HG03460 (cell line): ENCODE data around the gene CPPED1.
A peak's percentile ranks its signal among the peaks of the same experiment; 100 is the strongest.

Source experiments
- ATAC-seq: cut with Tn5 transposase; IDR thresholded peaks from one replicate; pipeline ENCODE4 v1.9.1; 2021; ENCODE audit not compliant: unreplicated experiment

The CPPED1 gene

GRCh38 chr16:12651765-12652512, 151.7 kb downstream of the CPPED1 start:
- ATAC-seq, result no peak

- ATAC-seq, result no peak
These were observed 154.3 kb downstream of the CPPED1 start for GRCh38 chr16:12649356-12649755.

GRCh38 chr16:12646490-12647274, 157.0 kb downstream of the CPPED1 start:
- no peak for ATAC-seq

GRCh38 chr16:12646098-12646489, 157.6 kb downstream of the CPPED1 start:
- ATAC-seq, result no peak

- ATAC-seq, result no peak
These were observed 160.6 kb downstream of the CPPED1 start for GRCh38 chr16:12643034-12643455.

- no peak for ATAC-seq
These were observed 164.6 kb downstream of the CPPED1 start for GRCh38 chr16:12639044-12639443.

GRCh38 chr16:12637002-12637401, 166.7 kb downstream of the CPPED1 start:
- no peak for ATAC-seq

GRCh38 chr16:12629271-12629670, 174.4 kb downstream of the CPPED1 start:
- ATAC-seq, result no peak

GRCh38 chr16:12628536-12628935, 175.2 kb downstream of the CPPED1 start:
- ATAC-seq, result no peak

- no peak for ATAC-seq
These were observed 176.3 kb downstream of the CPPED1 start for GRCh38 chr16:12627394-12627793.

GRCh38 chr16:12626411-12626810, 177.3 kb downstream of the CPPED1 start:
- no peak for ATAC-seq

- no peak for ATAC-seq
These were observed 178.0 kb downstream of the CPPED1 start for GRCh38 chr16:12625716-12626115.

GRCh38 chr16:12625068-12625467, 178.6 kb downstream of the CPPED1 start:
- no peak for ATAC-seq

GRCh38 chr16:12620150-12620549, 183.5 kb downstream of the CPPED1 start:
- no peak for ATAC-seq

GRCh38 chr16:12618515-12618914, 185.2 kb downstream of the CPPED1 start:
- ATAC-seq, result no peak

GRCh38 chr16:12617401-12617819, 186.3 kb downstream of the CPPED1 start:
- no peak for ATAC-seq

GRCh38 chr16:12614662-12615278, 188.9 kb downstream of the CPPED1 start:
- no peak for ATAC-seq

- ATAC-seq, result no peak
These were observed 189.6 kb downstream of the CPPED1 start for GRCh38 chr16:12613992-12614661.

GRCh38 chr16:12613131-12613991, 190.3 kb downstream of the CPPED1 start:
- peak; percentile 72 for ATAC-seq

- no peak for ATAC-seq
These were observed 191.0 kb downstream of the CPPED1 start for GRCh38 chr16:12612598-12613101.
